Measurements from ENCODE around the gene IGSF8.

DNA sequence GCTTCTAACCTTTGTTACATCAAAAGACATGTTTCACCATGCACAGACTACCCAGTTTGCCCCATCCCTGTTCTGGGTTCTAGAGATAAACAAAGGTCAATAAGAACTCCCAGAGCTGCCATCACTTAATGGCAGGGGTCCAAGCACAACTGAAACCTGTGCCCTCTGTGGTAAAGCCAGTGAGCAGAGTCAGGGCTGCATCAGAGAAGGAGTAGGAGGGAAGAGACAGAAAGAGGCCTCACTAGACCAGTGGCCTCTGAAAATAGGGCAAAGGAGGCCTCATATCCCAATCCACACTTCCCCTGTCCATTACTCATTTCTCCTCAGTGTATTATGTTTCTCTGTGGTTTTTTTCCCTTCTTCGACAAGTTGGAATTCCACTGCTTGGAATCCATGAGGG lies 27.3 kb upstream of the IGSF8 start:
- no peak for TF ChIP-seq POLR2AphosphoS5 (IDR thresholded peaks at IDR 0.05; ENCODE audit: low read depth, low read length)
- TF ChIP-seq, protein P1, sequence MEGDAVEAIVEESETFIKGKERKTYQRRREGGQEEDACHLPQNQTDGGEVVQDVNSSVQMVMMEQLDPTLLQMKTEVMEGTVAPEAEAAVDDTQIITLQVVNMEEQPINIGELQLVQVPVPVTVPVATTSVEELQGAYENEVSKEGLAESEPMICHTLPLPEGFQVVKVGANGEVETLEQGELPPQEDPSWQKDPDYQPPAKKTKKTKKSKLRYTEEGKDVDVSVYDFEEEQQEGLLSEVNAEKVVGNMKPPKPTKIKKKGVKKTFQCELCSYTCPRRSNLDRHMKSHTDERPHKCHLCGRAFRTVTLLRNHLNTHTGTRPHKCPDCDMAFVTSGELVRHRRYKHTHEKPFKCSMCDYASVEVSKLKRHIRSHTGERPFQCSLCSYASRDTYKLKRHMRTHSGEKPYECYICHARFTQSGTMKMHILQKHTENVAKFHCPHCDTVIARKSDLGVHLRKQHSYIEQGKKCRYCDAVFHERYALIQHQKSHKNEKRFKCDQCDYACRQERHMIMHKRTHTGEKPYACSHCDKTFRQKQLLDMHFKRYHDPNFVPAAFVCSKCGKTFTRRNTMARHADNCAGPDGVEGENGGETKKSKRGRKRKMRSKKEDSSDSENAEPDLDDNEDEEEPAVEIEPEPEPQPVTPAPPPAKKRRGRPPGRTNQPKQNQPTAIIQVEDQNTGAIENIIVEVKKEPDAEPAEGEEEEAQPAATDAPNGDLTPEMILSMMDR (IDR thresholded peaks at IDR 0.05), result no peak
- TF ChIP-seq, protein P2, sequence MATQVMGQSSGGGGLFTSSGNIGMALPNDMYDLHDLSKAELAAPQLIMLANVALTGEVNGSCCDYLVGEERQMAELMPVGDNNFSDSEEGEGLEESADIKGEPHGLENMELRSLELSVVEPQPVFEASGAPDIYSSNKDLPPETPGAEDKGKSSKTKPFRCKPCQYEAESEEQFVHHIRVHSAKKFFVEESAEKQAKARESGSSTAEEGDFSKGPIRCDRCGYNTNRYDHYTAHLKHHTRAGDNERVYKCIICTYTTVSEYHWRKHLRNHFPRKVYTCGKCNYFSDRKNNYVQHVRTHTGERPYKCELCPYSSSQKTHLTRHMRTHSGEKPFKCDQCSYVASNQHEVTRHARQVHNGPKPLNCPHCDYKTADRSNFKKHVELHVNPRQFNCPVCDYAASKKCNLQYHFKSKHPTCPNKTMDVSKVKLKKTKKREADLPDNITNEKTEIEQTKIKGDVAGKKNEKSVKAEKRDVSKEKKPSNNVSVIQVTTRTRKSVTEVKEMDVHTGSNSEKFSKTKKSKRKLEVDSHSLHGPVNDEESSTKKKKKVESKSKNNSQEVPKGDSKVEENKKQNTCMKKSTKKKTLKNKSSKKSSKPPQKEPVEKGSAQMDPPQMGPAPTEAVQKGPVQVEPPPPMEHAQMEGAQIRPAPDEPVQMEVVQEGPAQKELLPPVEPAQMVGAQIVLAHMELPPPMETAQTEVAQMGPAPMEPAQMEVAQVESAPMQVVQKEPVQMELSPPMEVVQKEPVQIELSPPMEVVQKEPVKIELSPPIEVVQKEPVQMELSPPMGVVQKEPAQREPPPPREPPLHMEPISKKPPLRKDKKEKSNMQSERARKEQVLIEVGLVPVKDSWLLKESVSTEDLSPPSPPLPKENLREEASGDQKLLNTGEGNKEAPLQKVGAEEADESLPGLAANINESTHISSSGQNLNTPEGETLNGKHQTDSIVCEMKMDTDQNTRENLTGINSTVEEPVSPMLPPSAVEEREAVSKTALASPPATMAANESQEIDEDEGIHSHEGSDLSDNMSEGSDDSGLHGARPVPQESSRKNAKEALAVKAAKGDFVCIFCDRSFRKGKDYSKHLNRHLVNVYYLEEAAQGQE (IDR thresholded peaks at IDR 0.05; ENCODE audit: insufficient read depth in 1 of 2, low read depth in 2 of 2, low read length in 1 of 2), result no peak
